Measurements from ENCODE around the gene G6PC3.
A peak's percentile ranks its signal among the peaks of the same experiment; 100 is the strongest.
"Not testable (repeated sequence)": the region's sequence is repeated elsewhere in the genome, so short reads cannot be mapped to it uniquely, and the experiment has no call there.

The G6PC3 gene

DNA sequence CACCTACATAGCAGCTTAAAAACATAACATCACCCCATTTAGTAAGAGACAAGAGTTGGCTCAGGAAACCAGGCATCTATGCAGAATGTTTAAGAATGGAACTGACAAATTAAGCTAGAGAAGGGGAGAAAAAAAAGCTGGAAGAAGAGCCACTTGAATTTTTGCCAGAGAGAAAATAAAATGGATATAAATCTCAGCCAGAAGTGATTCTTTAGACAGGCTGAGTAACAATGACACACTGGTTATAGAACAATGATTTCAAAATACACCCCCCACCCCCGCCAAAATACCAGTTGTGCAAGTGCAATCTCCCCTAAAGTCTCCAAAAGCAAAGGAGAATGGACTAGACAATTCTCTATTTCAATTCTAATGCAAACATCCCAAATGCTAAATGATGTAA is 26.5 kb upstream of the G6PC3 start:
- peak; percentile 70 for DNase-seq (ENCODE audit: low read depth)
- TF ChIP-seq, protein P1, sequence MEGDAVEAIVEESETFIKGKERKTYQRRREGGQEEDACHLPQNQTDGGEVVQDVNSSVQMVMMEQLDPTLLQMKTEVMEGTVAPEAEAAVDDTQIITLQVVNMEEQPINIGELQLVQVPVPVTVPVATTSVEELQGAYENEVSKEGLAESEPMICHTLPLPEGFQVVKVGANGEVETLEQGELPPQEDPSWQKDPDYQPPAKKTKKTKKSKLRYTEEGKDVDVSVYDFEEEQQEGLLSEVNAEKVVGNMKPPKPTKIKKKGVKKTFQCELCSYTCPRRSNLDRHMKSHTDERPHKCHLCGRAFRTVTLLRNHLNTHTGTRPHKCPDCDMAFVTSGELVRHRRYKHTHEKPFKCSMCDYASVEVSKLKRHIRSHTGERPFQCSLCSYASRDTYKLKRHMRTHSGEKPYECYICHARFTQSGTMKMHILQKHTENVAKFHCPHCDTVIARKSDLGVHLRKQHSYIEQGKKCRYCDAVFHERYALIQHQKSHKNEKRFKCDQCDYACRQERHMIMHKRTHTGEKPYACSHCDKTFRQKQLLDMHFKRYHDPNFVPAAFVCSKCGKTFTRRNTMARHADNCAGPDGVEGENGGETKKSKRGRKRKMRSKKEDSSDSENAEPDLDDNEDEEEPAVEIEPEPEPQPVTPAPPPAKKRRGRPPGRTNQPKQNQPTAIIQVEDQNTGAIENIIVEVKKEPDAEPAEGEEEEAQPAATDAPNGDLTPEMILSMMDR (conservative IDR thresholded peaks at IDR 0.05; ENCODE audit: low read length) = no peak

DNA sequence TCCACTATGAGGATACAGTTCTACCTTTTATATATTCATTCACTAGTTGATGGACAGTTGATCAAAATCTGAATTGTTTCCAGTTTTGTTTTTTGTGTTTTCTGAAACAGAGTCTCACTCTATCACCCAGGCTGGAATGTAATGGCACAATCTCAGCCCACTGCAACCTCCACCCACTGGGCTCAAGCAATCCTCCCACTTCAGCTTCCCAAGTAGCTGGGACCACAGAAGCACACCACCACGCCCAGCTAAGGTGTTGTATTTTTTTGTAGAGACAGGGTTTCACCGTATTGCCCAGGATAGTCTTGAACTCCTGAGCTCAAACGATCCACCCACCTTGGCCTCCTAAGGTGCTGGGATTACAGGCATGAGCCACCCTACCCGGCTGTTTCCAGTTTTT is 25.0 kb upstream of the G6PC3 start:
- TF ChIP-seq, protein P1 (conservative IDR thresholded peaks at IDR 0.05; ENCODE audit: low read length) = no peak
- no peak for DNase-seq (ENCODE audit: low read depth)
- no peak overlapping the region for H3K4me3 ChIP-seq (ENCODE audit: low read length)

More for the DNA sequence above, 26.5 kb upstream of the G6PC3 start:
- H3K4me3 ChIP-seq (ENCODE audit: low read length) = no peak overlapping the region

DNA sequence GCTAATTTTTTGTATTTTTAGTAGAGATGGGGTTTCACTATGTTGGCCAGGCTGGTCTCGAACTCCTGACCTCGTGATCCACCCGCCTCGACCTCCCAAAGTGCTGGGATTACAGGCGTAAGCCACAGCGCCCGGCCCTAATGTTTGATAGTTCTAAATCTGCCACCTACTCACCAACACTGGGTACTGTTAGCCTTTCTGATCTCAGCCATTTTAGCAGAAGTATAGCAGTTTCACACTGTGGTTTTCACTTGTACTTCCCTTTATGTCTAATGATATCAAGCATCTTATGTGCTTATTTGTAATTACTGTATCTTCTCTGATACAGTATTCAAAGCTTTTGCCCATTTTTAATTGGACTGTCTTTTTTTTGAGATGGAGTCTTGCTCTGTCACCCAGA is 23.6 kb upstream of the G6PC3 start:
- DNase-seq (ENCODE audit: low read depth); H3K4me3 ChIP-seq (ENCODE audit: low read length): not testable (repeated sequence)

DNA sequence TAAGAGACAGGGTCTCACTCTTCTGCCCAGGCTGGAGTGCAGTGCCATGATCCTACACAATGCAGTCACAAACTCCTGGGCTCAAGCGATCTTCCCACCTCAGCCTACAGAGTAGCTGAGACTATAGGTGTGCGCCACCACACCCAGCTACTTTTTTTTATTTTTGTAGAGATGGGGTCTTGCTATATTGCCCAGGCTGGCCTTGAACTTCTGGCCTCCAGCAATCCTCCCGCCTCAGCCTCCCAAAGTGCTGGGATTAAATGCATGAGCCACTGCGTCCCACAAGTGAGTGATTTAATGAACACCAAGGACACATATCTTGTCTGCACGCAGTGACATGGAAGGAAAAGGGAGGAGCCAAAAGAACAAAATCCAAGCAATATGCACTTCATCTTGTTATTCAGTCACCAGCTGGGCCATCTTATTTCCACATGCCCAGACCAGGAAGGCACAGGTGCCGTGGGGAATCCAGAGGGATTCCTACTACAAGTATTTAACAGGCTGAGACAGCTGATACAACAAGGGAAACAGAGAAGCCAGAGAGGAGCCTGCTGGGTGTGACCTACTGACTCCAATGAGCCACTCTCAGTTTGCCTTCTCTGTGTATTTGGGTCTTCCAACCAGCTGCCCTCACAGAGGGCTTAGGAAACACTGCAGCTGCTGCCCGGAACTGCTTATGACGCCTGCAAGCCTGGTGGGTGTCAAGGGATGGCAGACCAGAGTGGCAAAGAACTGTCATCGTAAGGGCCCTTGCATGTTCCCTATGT is 21.1 kb upstream of the G6PC3 start:
- DNase-seq (ENCODE audit: low read depth) = no peak
- H3K4me3 ChIP-seq (ENCODE audit: low read length) = no peak overlapping the region
- TF ChIP-seq, protein P1 (conservative IDR thresholded peaks at IDR 0.05; ENCODE audit: low read length) = no peak

DNA sequence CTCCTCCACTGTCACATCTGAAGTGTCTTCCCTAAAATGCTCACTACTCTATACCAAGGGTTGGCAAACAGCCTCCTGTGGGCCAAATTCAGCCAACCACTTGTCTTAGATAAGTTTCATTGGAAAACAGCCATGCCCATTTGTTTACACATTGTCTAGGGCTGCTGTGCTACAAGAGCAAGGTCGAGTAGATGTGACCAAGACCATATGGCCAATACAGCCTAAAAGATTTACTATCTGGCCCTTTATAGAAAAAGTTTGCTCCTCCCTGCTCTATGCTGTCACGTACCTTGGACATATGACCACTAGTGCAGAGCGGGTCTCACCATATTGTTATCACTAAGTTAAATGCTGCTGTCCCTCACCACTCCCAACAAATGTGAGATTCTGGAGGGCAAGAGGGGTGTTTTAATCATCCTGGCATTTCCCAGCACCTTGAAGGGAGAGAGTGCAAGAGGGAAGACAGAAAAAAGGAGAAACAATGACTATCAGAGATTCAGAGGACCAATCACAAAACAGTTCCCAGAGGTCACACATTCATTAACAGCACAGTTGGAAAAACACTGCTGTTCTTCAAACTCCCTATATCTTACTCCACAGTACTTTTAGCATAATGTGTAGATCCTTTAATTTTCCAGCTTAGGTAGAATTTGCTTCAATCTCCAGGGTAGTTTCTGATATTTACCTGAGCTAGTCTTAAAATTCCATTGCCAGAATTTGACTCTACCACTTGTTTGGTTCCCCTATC is 17.2 kb upstream of the G6PC3 start:
- H3K4me3 ChIP-seq (ENCODE audit: low read length) = no peak overlapping the region
- TF ChIP-seq, protein P1 (conservative IDR thresholded peaks at IDR 0.05; ENCODE audit: low read length) = no peak
- no peak for DNase-seq (ENCODE audit: low read depth)

DNA sequence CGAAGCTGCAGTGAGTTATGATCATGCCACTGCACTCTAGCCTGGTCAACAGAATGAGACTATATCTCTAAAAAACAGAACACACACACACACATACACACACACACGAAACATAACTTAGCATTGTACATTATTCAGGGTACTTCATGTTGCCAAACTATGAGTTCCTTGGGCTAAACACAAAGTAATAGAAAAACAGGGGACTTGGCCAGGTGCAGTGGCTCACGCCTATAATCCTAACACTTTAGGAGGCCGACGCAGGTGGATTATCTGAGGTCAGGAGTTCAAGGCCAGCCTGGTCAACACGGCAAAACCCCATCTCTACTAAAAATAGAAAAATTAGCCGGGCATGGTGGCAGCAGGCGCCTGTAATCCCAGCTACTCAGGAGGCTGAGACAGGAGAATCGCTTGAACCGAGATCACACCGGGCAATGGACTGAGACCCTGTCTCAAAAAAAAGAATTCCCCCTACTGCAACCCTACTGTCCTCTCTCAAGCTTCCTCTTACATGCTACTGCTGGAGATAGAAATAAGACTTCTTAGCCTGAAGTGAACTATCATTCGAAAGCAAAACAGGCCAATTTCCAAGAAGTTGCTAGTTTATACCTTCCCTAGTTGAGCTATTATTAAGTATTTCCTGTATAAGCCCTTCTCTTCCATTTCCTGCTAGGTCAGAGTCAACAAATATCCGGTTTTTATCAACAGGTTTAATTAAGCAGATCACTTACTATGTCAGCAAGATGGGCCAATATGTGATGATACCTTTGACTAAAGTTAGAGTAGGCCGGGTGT is 11.2 kb upstream of the G6PC3 start:
- H3K4me3 ChIP-seq (ENCODE audit: low read length) = no peak overlapping the region
- DNase-seq (ENCODE audit: low read depth) = no peak
- TF ChIP-seq, protein P1 (conservative IDR thresholded peaks at IDR 0.05; ENCODE audit: low read length) = no peak

DNA sequence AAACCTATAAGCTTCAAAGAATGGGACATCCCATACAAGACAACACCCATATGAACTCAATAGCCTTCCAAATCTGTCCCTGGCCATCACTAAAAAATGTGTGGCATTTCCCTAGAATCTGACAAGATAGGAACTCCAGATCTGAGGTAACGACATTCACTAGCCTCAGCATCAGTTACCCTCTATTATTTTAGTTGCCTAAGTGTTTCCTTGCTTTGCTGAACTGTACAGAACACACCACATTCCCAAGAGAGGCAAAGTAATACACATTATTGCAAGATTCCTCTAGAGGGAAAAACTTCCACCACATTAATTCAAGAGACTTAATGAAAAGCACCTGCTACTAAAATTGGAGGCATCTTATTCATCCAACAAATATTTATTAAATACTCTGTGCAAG is 9.1 kb upstream of the G6PC3 start:
- peak; percentile 92 for DNase-seq (ENCODE audit: low read depth)
- H3K4me3 ChIP-seq (ENCODE audit: low read length) = no peak overlapping the region

More for the DNA sequence above, 9.1 kb upstream of the G6PC3 start:
- TF ChIP-seq, protein P1 (conservative IDR thresholded peaks at IDR 0.05; ENCODE audit: low read length) = no peak
